ENCODE data around the gene JMJD1C. TPM values are rescaled to one million over a fixed set of nuclear protein-coding genes. Genes with fewer than 3 reads are reported as not detected.

The JMJD1C gene
- total and polyA plus RNA-seq, 2 donors (not counting 3 experiments of a cell fraction or from before 2014, with no cell fraction given) = 32.1 to 97.1 TPM

GRCh38 chr10:63412304-63412703 is 53.5 kb downstream of the JMJD1C start:
- H3K36me3 ChIP-seq (ENCODE audit: control insufficient read depth in 2 of 2, extremely low read depth in 1 of 2, insufficient read depth in 2 of 2, low read length in 2 of 2) = no peaks in the 10 kb centered on the region
- no peak overlapping the region for H3K27ac ChIP-seq (ENCODE audit: insufficient read depth, low read depth, low read length)
- H3K4me1 ChIP-seq (ENCODE audit: control insufficient read depth, extremely low read depth, insufficient read depth, low read length) = peaks cover 38% of the 10 kb centered on the region
- no peak for TF ChIP-seq MAX (IDR thresholded peaks at IDR 0.05; ENCODE audit: insufficient read depth, insufficient read length)
- no peak for TF ChIP-seq EZH2 (IDR thresholded peaks at IDR 0.05; ENCODE audit: borderline replicate concordance, low read depth, low read length, severe bottlenecking)
- no peak for TF ChIP-seq FOS (IDR thresholded peaks at IDR 0.05; ENCODE audit: borderline replicate concordance, insufficient read depth, low read length)
- TF ChIP-seq JUN (IDR thresholded peaks at IDR 0.05; ENCODE audit: borderline replicate concordance, insufficient read depth, insufficient read length, low read depth) = no peak
- TF ChIP-seq POLR2A (IDR thresholded peaks at IDR 0.05; ENCODE audit: low read depth, low read length) = no peak
- no peak for TF ChIP-seq GATA2 (IDR thresholded peaks at IDR 0.05; ENCODE audit: insufficient read depth, insufficient read length, low read depth, low read length)
- TF ChIP-seq MYC (IDR thresholded peaks at IDR 0.05; ENCODE audit: low read depth, low read length) = no peak
- TF ChIP-seq CTCF (IDR thresholded peaks at IDR 0.05; ENCODE audit: extremely low read depth in 1 of 2, insufficient read depth in 1 of 2, low read depth in 1 of 2, low read length in 2 of 2) = no peak
- no peak for TF ChIP-seq POLR2AphosphoS5 (IDR thresholded peaks at IDR 0.05; ENCODE audit: insufficient read depth, low read depth, low read length)
- ChIA-PET POLR2A (no interaction called here), CTCF (no interaction called here)
- no peak overlapping the region for H2AFZ ChIP-seq (ENCODE audit: low read depth, low read length)
- no peak overlapping the region for H3K9ac ChIP-seq (replicated peaks; ENCODE audit: extremely low read depth, insufficient read depth, low read length)
- FAIRE-seq (no peak), DNase-seq (ENCODE audit: low read depth, low spot score) (no peak)
- dilution Hi-C loops (cut with MboI; ENCODE audit: extremely low pct_ligation_motif_present, low sequenced_read_pairs) (no loop called here), intact Hi-C loops (cut with micrococcal nuclease) (no loop called here)
- no TSS peak for BruUV-seq (replicated peaks)
- H3K4me3 ChIP-seq (replicated peaks in 1 of 3; ENCODE audit: insufficient read depth in 1 of 3, low read depth in 1 of 3, low read length in 3 of 3) = no peak overlapping the region
- H3K79me2 ChIP-seq (ENCODE audit: control insufficient read depth, insufficient read depth, low read length) = peaks cover 87% of the 10 kb centered on the region
- no peaks in the 10 kb centered on the region for H3K9me1 ChIP-seq (replicated peaks; ENCODE audit: control insufficient read depth, extremely low read depth, insufficient read depth, low read length)
- H4K20me1 ChIP-seq (replicated peaks; ENCODE audit: control insufficient read depth, extremely low read depth, insufficient read depth, low read length) = peaks cover 3% of the 10 kb centered on the region
- no peaks in the 10 kb centered on the region for H3K27me3 ChIP-seq (ENCODE audit: control insufficient read depth in 2 of 2, insufficient read depth in 2 of 2, low read length in 2 of 2)
- no peak overlapping the region for H3K4me2 ChIP-seq (ENCODE audit: insufficient read depth, low read length)
- no peaks in the 10 kb centered on the region for H3K9me3 ChIP-seq (replicated peaks; ENCODE audit: control insufficient read depth, insufficient read depth, low read length)

Data from endothelial cell of umbilical vein (primary cell).